Vagina (tissue), 2 donors: ENCODE results near the gene TNFSF10.
"Not testable (repeated sequence)": the region's sequence is repeated elsewhere in the genome, so short reads cannot be mapped to it uniquely, and the experiment has no call there.

Experiments
- POLR2A ChIP-seq, 2 donors: fragments of 450-650 bp; IDR thresholded peaks; one replicate each; pipeline ENCODE4 v1.6.1; 2017; ENCODE audit warnings: antibody characterized with exemption in 2 of 2, mild to moderate bottlenecking in 2 of 2, moderate library complexity in 2 of 2
- TF ChIP-seq, protein P1 (sequence below), 3 experiments: fragments of 450-650 bp in 2 of 3; fragments of 200-600 bp in 1 of 3; sonication (generic) in 1 of 3; IDR thresholded peaks; one replicate each; pipeline ENCODE4 v1.5.1; 2017 to 2019; ENCODE audit warnings: antibody characterized with exemption in 3 of 3, mild to moderate bottlenecking in 2 of 3, moderate library complexity in 2 of 3

- TF ChIP-seq, protein P1, sequence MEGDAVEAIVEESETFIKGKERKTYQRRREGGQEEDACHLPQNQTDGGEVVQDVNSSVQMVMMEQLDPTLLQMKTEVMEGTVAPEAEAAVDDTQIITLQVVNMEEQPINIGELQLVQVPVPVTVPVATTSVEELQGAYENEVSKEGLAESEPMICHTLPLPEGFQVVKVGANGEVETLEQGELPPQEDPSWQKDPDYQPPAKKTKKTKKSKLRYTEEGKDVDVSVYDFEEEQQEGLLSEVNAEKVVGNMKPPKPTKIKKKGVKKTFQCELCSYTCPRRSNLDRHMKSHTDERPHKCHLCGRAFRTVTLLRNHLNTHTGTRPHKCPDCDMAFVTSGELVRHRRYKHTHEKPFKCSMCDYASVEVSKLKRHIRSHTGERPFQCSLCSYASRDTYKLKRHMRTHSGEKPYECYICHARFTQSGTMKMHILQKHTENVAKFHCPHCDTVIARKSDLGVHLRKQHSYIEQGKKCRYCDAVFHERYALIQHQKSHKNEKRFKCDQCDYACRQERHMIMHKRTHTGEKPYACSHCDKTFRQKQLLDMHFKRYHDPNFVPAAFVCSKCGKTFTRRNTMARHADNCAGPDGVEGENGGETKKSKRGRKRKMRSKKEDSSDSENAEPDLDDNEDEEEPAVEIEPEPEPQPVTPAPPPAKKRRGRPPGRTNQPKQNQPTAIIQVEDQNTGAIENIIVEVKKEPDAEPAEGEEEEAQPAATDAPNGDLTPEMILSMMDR (IDR thresholded peaks at IDR 0.05), result not testable (repeated sequence)
- not testable (repeated sequence) for TF ChIP-seq POLR2A (IDR thresholded peaks at IDR 0.05)
Observed at GRCh38 chr3:172566785-172567184, 43.6 kb upstream of the TNFSF10 start.
